Femur (tissue), 1 donor: ENCODE measurements around the gene PVALEF.
"Not testable (repeated sequence)": the region's sequence is repeated elsewhere in the genome, so short reads cannot be mapped to it uniquely, and the experiment has no call there.

Source experiments
- DNase-seq: peaks from one replicate; pipeline ENCODE4 v3.0.0-alpha.2; 2017

Gene PVALEF

DNA sequence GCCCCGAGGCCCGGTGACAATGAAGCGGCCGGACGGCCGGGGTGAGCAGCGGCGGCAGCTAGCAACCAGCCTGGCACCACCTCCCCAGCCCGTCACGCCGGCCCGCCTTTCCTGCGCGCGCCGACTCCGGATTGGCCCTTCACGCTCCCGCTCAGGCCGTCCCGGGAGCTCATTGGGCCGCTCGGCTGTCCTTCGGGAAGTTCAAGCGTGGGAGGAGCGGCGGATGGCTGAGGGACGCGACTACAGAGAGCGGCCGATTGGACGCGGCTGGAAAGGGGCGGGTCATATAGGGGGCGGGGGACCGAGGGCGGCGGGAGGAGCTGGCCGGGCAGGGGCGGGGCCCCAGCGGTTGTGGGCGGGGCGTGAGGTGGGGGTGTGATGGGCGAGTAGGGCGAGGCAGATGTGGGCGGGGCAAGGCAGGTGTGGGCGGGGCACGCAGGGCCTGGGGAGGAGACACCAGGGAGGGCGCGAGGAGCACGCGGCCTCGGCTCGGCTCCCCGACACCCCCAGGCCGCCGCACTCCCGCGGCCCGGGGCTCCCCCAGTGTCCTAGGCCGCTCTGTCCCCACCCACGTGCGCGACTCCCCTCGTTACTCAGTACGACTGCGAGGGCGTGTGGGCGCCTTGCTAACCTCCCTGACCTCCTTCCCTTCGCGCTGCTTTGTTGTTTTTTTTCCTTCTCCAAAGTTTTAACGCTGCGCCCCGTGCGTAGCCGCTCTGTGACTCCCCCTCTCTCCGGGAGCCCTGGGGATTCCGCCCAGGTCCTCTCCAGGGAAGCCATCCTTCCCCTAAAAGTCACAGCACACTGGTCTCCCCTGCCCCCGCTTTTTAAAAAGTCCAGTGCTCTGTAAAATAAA is 57.8 kb downstream of the PVALEF start, which contains the start of gene CEP131:
CEP131 (minus strand) TSS at position 60 of the 856 bp plus-strand sequence. CDS start 2,909 bp downstream, outside the sequence.
- peak; percentile 99 for DNase-seq

DNA sequence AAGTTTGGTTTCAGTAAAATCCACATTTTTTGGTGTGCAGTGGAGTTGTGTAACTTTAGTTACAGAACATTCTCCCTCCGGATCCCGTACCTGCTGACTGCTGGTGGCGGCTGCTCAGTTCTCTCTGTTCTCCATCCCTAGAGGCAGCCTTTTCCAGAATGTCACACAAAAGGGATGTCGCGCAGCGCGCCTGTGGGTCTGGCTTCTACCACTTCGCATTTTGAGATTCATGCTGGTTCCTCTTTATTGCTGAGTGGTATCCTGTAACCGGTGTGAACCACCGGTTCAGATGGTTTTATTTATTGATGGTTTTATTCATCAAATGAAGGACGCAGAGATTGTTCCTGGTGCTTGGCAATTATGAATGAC is 58.4 kb downstream of the PVALEF start:
- no peak for DNase-seq

DNA sequence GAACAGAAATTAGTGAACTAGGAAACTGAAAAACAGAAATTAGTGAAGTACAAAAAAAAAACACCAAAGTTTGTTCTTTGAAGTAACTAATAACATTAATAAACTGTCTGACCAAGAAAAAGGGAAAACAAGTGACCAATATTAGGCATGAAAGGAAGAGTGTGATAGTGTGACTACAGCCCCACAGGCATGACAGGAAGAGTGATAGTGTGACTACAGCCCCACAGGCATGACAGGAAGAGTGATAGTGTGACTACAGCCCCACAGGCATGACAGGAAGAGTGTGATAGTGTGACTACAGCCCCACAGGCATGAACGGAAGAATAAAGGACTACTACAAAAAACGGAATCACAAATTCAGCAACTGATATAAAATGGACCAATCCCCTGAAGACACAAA is 62.3 kb downstream of the PVALEF start:
- DNase-seq = not testable (repeated sequence)

DNA sequence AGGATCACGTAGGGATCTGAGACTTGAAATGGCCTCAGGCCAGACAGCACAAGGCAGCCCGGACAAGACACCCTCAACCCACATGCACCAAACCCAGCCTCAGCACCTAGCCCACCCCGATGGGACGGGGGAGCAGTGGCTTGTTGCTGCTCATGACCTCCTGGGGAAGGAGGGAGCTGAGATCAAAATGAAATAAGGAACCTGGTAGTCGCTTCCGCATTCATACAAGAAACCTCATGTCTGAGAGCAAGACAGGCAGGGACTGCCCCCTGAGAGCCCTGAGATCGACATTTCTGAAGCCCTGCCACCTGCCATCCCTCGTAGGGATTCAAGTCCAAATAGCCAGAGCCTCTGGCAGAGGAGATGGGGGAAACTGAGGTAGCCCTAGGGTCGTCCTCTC is 63.1 kb downstream of the PVALEF start:
- DNase-seq = no peak

DNA sequence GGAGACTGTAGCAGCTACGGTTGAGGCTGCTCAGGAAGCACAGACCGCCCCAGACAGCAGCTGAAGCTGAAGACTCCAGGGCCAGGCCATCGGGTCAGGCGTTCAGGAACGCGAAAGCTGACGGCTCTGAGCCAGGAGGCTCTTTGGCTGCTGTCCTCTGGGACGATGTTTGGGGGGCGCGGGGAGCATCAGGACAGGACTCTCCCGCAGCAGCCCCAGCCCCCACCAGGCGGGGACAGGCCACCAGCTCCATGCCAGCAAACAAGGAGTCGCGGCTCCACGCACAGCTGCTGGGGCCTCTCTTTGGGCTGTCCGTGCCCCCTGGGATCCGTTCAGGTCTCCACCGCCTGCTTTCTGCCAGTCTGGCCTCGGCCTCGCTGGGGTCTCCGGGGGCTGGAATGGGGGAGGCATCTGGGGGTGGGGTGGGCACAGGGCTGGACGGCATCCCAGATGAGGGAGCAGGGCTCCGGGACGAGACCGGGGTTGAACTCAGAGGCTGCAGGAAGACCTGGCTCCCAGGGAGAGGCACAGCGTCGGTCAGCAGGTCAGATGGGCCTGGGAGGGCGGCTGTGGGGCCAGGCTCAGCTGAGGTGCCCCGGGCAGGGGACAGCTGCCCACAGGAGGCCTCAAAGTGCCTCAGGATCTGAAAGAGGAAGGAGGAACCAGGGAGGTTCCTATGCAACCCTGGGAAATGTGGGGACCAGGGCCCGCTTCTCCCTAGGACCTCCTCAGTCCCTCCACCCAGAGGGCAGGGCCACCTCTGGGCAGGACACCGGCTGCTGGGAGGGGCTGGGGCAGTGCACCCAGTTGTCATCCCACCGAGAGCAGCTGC is 63.7 kb downstream of the PVALEF start:
- DNase-seq = no peak

DNA sequence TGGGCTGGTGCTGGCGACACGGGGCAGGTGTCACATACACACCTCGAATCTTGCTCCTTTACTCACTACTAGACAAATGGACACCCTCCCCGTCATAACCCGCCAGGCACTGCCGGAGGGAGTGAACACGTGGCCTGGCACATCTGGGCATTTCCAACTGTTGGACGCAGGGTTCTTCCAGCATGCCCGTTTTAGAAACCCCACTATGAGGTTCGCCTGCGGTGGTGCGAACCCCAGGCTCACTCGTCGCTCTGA is 64.3 kb downstream of the PVALEF start:
- DNase-seq = no peak

DNA sequence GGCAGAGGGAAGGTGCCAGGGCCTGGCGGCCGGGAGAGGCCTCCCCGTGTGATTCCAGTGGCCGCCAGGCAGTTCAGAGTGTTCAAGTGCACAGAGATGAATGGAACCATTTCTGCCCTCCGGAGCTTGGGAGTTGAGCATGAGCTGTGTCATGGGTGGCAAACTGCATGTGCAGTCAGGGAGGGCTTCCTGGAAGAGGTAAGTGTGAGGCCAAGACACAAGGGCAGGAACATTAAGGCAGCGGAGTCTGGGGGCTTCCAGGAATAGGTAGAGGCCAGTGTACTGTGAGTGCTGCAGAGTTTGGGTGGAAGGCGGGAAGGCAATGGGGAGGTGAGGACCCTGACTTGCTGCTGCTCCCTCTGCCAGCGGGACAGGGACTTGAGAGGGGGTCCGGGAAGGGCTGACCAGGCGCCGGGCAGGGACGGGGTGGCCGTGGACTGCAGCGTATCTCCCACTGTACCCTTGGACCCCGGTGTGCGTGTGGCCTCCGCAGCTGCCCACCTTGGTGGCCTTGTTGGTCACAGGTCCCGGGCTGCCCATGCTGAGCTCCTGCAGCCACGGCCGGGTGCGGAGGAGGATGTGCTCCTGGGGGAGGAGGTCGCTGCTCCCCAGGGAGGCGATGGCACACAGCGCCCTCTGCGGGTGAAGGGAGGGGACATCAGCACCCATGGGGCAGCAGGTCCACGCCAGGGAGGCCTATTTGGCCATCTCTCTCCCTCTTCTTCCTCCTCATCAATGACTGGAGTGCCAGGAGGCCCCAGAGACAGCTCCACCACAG is 64.9 kb downstream of the PVALEF start:
- no peak for DNase-seq

DNA sequence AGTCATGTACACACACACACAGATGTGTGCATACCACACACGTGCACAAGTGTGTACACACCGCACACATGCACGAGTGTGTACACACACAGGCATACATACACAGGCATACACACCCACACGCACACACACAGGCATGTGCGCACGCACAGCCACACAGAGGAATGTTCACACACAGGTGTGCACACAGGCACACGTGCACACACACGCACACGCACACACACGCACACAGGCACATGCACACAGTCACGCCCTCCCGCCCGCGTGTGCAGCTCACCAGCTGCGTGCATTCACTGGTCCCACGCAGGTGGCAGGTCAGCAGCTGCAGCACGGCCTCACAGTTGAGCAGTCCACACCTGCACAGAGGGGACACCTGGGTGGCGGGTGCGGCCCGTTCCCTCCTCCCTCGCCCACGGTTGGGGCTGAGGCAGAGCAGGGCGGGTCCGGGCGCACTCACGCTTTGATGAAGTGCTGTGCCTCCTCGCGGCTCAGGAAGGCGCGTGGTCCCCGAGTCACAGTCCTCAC is 65.9 kb downstream of the PVALEF start:
- no peak for DNase-seq

DNA sequence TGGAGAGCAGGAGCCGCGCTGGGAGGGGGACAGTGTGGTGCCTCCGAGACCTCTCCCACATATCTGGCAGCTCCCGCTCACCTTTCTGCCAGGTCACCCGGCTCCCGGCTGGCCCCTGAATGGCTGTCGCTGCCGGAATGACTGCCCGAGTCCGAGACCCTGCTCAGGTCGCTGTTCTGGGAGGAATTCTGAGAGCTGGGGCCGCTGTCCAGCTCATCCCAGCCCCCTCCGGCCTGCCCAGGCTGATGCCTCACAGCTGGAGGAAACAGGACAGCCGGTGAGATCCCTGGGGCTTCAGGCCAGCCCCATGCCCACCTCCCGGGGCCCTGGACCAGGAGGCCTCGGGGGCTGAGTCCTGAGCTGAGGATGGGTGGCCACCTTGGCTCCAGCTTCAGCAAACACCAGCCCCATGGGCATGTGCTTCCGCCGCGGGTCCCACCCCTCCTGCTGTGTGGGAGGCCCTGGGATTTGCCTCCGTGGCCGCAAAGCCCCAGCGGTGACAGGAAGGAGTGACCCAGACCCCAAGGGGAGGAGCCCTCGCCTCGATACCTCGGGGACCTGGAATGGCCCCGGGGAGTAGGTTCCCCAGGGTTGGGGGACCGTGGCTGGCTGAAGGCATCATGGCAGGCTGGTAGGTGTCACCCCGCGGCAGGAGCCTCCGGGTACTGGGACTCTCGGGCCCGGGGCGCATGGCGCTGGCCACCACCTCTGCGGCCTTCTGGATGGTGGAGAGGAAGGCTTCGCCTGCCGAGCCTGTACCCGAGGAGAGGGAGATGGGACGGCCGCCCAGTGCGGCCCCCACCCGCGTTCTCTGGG is 66.7 kb downstream of the PVALEF start:
- DNase-seq = no peak
